ENCODE data around the gene SUPT4H1.

- TF ChIP-seq EZH2 (IDR thresholded peaks at IDR 0.05; ENCODE audit: borderline replicate concordance, low read depth, low read length, severe bottlenecking) (no peak), CTCF (IDR thresholded peaks at IDR 0.05; ENCODE audit: borderline replicate concordance, extremely low read depth, low read length, poor library complexity, severe bottlenecking) (no peak)
Measured at GRCh38 chr17:58371300-58371950, 19.4 kb upstream of the SUPT4H1 start.
